Kidney epithelial cell (primary cell): Measurements from ENCODE around the gene SPSB2. TPM values are rescaled to one million over a fixed set of nuclear protein-coding genes. Genes with fewer than 3 reads are reported as not detected.

ENCODE experiments used
- DNase-seq: peaks from one replicate; pipeline ENCODE4 v3.0.0-alpha.2; 2010; ENCODE audit warnings: low read depth
- H3K27me3 ChIP-seq: 2 replicates; pipeline ENCODE4 v1.6.0; 2011; ENCODE audit warnings: low read length; ENCODE audit not compliant: control insufficient read depth, insufficient read depth
- H3K36me3 ChIP-seq: 2 replicates; pipeline ENCODE4 v1.5.1; 2011; ENCODE audit warnings: low read length; ENCODE audit not compliant: control insufficient read depth, insufficient read depth
- H3K4me3 ChIP-seq: 2 replicates; pipeline ENCODE4 v1.5.1; 2011; ENCODE audit warnings: low read depth, mild to moderate bottlenecking, control low read depth, low read length
- CTCF ChIP-seq: IDR thresholded peaks from 2 replicates; pipeline ENCODE4 v1.5.1; 2011; ENCODE audit warnings: mild to moderate bottlenecking, moderate library complexity, low read length, control low read depth, inconsistent platforms; ENCODE audit not compliant: insufficient read depth, poor library complexity, severe bottlenecking
- total RNA-seq: library from RNA; depleted of rRNA; stranded (reverse); fragments of >200 nt; gene quantifications from 2 replicates; pipeline ENCODE4 v1.2.3, GENCODE V29; 2015

Gene SPSB2
- total RNA-seq, 1 donor from 2014 or later, result 10.1 TPM

GRCh38 chr12:6836851-6837250, 36.3 kb downstream of the SPSB2 start:
- H3K36me3 ChIP-seq, result peaks cover 2% of the 10 kb centered on the region
- H3K27me3 ChIP-seq, result no peaks in the 10 kb centered on the region
- TF ChIP-seq CTCF, result no peak
- H3K4me3 ChIP-seq, result no peak overlapping the region
- DNase-seq, result no peak

GRCh38 chr12:6834873-6835272, 38.2 kb downstream of the SPSB2 start:
- no peaks in the 10 kb centered on the region for H3K27me3 ChIP-seq
- DNase-seq, result no peak
- H3K36me3 ChIP-seq, result peaks cover 4% of the 10 kb centered on the region
- TF ChIP-seq CTCF, result no peak
- H3K4me3 ChIP-seq, result no peak overlapping the region

- H3K36me3 ChIP-seq, result peaks cover 4% of the 10 kb centered on the region
- no peak overlapping the region for H3K4me3 ChIP-seq
- no peak for DNase-seq
- H3K27me3 ChIP-seq, result no peaks in the 10 kb centered on the region
- TF ChIP-seq CTCF, result no peak
Observed at GRCh38 chr12:6834254-6834653, 38.8 kb downstream of the SPSB2 start.

DNA sequence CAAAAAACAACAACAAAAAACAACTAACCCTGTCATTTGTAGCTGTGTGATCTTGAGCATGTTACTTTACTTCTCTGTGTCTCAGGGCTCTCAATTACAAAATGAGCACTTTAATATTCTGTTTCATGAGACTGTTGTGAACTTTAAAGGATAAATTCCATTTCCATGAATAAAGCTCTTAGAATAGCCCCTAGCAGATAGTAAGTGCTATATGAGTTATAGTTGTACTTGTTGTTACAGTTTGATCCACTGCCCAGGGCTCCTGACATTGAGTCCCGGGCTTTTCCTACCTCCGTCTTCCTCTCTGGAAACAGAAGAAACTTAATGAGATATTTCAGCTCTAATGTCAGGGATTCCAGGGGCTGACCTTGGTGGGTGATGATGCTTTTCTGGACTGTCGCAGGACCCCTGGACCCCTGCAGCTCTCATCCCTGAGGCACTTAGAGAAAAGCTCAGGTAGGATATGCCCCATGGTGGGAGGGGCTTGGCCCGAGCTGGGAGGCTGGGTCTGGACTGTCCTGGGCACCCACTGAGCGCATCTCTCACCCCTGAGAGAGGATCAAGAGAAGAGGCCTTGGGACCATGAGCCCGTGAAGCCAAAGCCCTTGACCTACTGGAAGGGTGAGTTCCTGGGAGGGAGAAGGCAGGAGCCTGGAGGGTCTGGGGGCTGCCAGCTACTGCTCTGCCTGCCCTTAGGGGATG, 39.8 kb downstream of the SPSB2 start:
- H3K36me3 ChIP-seq, result peaks cover 2% of the 10 kb centered on the region
- H3K27me3 ChIP-seq, result no peaks in the 10 kb centered on the region
- H3K4me3 ChIP-seq, result no peak overlapping the region
- no peak for TF ChIP-seq CTCF
- no peak for DNase-seq

DNA sequence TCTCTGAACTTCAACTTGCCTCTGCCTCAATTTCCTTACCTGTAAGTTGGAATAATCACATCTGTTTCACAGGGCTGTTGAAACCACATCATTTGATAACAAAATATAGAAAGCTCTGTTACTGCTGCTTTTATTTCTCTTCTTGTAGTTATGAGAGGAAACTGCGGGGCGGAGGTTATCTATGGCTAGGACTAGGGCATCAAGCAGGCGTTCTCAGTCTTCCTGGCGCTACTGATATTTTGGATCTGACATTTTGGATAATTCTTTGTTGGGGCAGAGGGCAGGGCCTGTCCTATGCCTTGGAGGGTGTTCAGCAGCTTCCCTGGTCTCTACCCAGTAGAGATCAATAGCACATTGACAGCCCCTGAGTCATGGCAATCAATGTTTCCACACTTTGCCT, 41.0 kb downstream of the SPSB2 start:
- H3K36me3 ChIP-seq, result peaks cover 2% of the 10 kb centered on the region
- no peaks in the 10 kb centered on the region for H3K27me3 ChIP-seq
- DNase-seq, result no peak
- H3K4me3 ChIP-seq, result no peak overlapping the region
- no peak for TF ChIP-seq CTCF

DNA sequence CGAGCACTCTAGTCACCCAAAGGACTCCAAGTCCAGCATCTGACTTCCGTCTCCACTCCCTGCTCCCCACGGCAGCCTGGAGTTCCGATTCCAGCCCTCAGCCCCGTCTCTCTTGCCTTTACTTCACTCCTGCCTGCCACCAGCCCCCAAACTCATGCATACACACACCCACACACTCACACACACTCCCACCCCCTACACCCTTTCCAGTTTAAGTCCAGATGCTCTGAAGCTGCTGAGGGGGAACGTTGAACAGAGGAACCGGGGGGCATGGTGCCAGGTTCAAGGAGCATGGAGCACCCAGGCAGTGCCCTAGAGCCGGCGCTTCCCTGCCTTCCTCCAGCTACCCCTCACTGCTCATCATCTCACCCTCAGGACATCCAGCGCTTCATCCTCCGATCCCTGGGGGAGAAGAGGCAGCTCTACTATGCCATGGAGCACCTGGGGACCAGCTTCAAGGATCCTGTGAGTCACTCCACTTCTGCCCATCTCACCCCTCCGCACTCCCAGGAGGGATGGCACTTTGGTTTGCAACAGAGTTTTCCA, 41.6 kb downstream of the SPSB2 start:
- no peak for TF ChIP-seq CTCF
- Histone ChIP-seq H3K4me3 (no peak overlapping the region), H3K36me3 (peaks cover 2% of the 10 kb centered on the region), H3K27me3 (no peaks in the 10 kb centered on the region)
- DNase-seq, result no peak
